GM15510 (cell line): ENCODE measurements around the gene WDHD1.

Experiments
- POLR2A ChIP-seq: IDR thresholded peaks from 3 replicates; pipeline ENCODE4 v1.6.1; 2011; ENCODE audit warnings: borderline replicate concordance; ENCODE audit not compliant: insufficient read length; ENCODE audit errors: extremely low read depth

The WDHD1 gene

GRCh38 chr14:54936816-54937215 is 90.1 kb downstream of the WDHD1 start:
- no peak for TF ChIP-seq POLR2A

DNA sequence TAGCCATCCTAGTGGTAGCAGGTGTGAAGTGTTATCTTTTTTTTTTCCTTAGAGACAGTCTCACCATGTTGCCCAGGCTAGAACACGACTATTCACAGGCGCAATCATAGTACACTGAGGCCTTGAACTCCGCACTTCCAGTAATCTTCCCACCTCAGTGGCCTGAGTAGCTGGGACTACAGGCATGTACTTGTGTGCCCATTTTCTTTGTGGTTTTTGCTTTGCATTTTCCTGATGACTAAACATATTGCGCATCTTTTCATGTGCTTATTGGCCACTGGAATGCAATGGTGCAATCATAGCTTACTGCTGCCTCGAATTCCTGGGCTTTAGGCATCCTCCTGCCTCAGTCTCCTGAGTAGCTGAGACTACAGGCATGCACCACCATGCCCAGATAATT is 90.9 kb downstream of the WDHD1 start:
- no peak for TF ChIP-seq POLR2A

DNA sequence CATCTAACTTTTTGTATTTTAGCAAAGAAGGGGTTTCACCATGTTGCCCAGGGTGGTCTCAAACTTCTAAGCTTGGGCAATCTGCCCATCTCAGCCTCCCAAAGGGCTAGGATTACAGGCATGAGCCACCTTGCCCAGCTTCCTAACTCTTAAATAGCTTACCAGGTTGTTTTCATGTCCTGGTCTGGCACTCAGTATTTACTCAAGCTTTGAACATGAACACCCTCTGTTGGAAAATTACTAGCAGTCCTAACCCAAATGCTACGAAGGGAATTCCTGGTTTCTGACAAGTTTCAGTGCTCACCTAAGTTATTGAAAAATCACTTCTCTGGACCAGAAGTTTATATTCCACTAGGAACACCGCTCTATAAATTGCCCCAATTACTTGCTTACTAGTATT is 91.8 kb downstream of the WDHD1 start:
- no peak for TF ChIP-seq POLR2A

DNA sequence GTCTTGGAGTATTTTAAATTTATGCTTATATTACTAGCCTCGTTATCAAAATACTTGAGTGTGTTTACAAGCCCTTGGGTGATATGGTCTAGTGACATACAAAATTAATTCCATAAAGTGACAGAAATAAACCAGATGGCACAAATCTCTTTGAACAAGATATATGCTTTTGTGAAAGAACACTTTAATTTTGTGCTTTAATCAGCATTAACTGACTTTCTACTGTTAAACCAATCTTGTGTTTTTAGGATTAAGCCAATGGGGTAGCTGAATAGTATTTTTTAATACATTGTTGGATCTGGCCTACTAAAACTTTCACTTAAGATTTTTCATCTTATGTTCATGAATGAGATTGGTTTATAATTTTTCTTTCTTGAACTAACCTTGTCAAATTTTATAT is 93.9 kb downstream of the WDHD1 start:
- no peak for TF ChIP-seq POLR2A

GRCh38 chr14:54931598-54932340 is 95.1 kb downstream of the WDHD1 start:
- no peak for TF ChIP-seq POLR2A

DNA sequence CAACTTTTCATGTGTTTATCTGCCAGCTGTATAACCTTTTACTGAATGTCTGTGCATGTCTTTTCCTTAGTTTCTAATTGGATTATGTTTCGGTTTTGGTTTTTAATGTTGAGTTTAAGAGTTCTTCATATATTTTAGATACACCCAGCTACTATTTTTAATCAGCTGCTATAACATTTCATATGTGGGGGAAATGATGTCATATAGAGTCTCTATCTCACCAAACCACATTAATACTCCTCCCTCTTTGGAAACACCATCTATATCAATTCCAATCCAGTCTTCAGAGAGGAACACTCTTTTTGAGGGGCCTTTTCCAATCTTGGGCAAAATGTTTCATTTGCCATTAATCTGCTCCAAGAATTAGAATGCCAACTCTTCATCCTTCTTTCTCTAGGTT is 95.8 kb downstream of the WDHD1 start:
- TF ChIP-seq POLR2A = no peak

DNA sequence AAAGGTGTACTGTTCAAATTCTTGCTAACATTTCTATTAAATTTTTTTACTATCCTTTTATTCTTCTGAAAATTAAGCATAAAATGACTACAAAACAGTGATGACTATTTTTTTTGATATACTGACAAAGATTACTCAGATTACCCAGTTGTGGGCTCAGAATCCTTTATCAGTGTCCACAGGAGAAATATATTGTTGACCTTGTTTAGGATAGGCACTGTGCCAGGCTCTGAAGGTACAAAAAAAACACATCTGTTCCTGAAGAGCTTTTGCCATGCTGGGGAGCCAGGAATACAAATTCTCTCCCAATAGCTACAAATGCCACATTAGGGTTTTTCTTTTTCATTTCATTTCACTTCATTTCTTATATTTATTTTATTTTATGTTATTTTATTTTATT is 97.3 kb downstream of the WDHD1 start:
- no peak for TF ChIP-seq POLR2A

GRCh38 chr14:54928216-54928615 is 98.7 kb downstream of the WDHD1 start:
- TF ChIP-seq POLR2A = no peak

GRCh38 chr14:54927551-54927950 is 99.3 kb downstream of the WDHD1 start:
- TF ChIP-seq POLR2A = no peak

DNA sequence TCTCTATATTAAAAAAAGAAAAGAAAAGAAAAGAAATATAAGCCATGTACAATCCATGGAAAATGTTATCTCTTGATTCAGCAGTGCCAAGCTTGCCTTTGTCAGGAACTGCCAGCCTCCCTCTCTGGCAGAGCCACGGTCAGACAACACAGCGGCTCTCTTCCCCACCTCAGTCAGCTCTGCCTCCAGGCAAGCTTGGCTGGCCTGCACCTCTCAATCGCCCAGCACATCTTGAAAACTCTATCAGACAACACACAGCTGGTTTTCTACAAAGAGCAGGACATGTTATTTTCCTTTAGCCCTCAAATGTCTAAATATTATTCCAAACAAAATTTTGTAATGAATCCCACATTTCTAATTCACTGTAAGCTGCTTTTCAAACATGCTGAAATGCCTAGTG is 104.3 kb downstream of the WDHD1 start:
- TF ChIP-seq POLR2A = no peak

DNA sequence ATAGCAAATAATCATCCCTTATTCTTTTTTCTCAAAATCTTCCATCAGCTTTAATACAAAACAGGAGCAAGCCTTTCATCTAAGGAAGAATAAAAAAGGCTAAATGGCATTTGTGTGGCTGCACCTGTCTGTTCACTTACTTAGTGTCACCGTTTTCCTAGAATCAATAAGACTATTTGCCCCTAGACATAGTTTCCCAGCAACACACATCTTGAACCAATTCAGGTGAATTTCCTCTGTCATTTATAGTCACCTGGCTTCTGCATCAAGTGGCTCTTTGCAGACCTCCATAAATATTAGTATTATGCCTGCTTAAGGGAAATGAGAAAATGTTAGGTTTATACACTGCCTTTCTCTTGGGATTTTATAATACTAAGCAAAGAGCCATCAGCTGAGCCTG is 106.8 kb downstream of the WDHD1 start:
- TF ChIP-seq POLR2A = no peak

- no peak for TF ChIP-seq POLR2A
These were observed 107.6 kb downstream of the WDHD1 start for GRCh38 chr14:54919330-54919729.

- TF ChIP-seq POLR2A = no peak
These were observed 108.5 kb downstream of the WDHD1 start for GRCh38 chr14:54918427-54918826.

DNA sequence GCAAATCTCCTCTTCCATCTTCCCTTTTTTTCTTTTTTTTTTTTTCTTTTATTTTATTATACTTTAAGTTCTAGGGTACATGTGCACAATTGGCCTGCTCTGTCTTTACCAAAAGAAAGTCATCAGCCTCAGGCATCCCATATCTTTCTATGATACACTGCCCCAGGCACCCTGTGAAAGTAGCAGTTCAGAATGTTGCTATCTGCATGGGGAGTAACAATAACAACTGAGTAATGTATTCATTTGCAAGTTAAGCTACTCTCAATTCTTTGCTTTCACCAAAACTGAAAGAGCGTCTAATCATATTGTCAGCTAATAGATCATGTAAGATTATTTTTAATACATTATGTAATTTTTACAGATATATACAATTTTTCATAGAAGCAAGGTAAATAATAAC is 110.8 kb downstream of the WDHD1 start:
- TF ChIP-seq POLR2A = no peak

DNA sequence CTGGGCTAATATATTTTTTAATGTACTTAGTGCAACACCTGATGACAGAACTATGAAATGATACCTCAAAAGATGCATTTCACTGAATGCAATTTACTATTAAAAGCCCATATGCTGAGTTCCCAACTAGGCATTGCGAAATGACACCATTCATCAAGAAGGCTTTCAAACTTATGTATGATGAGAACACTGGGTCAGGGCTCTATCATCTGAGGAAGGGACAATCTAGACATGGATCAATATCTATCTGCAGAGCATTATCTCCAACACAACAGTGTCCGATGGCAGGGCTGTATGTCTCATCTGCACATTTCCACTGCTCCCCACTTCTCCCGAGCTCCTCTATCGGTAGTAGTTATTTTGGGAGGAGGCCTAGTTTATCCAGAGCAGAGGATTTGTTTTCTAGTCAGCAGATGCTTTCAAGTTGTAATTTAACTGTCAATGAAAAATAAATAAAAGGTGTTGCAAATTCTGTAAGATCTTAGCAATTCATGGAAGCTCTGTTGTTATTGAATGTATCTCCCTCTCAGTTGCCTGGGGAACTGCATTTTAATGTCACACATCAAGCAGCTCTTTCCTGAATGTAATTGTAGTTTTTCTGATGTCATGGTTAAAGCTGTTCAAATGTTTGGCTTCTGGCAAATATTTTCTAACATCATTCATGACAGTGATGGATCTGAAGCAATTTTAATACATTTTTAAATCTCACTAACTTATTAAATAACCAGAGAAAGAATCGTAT is 116.9 kb downstream of the WDHD1 start:
- no peak for TF ChIP-seq POLR2A

- TF ChIP-seq POLR2A = no peak
These were observed 118.7 kb downstream of the WDHD1 start for GRCh38 chr14:54908190-54908589.
